Hematopoietic multipotent progenitor cell treated with erythropoietin and hydrocortisone succinate and interleukin-3 and kit ligand, for 6 days (in vitro differentiated cells): ENCODE results near the gene SPATA32.
A peak's percentile ranks its signal among the peaks of the same experiment; 100 is the strongest.
"Not testable (repeated sequence)": the region's sequence is repeated elsewhere in the genome, so short reads cannot be mapped to it uniquely, and the experiment has no call there.

Experiments
- DNase-seq: peaks from one replicate; pipeline ENCODE4 v3.0.0-alpha.2; 2015

Gene SPATA32

GRCh38 chr17:45270828-45271418, 9.0 kb upstream of the SPATA32 start:
- DNase-seq: peak; percentile 62

DNA sequence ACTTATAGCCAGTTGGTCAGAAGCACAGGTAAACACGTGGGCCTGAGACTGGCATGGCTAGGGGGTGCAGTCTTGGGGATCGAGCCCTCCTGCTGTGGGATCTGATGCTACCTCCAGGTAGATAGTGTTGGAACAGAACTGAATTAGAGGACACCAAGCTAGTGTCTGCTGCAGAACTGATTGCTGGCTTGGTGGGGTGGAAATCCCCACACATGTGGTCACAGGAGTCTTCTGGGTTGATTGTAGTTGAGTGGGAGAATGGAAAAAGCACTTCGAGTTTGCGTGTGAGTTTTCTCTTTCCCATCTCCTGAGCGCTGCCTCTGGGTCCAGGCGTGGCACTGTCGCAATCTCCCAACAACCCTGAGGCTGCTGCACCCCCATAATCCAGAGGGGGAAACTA, 8.0 kb upstream of the SPATA32 start:
- DNase-seq: no peak

DNA sequence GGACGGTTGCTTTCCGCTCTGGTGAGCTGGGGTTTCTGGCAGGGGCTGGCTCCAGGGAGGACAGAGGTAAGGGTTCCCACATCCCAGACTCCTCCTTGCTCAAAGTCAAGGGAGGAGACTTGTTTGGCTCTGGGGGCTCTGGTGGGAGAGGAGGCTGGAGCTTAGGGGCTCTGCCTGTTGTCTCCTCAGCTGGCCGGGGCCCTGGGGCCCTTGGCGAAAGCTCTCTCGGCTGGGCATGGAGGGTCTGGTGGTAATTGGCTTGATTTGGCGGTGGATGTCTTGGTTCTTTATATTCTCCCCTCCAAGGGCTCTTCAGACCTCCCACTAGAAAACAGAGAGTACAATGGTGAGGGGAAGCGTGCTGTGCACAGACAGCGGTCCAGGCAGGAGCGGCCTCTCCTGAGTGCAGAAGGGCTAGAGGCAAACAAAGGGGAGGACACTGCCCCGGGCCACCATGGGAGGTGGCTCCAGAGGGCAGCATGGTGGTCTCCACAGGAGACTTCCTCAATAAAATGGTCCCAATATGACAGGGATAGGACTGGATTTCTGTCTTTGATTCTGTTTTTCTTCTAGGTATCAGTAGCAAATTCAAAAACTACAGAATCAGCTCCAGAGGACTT, 5.7 kb upstream of the SPATA32 start:
- no peak for DNase-seq

DNA sequence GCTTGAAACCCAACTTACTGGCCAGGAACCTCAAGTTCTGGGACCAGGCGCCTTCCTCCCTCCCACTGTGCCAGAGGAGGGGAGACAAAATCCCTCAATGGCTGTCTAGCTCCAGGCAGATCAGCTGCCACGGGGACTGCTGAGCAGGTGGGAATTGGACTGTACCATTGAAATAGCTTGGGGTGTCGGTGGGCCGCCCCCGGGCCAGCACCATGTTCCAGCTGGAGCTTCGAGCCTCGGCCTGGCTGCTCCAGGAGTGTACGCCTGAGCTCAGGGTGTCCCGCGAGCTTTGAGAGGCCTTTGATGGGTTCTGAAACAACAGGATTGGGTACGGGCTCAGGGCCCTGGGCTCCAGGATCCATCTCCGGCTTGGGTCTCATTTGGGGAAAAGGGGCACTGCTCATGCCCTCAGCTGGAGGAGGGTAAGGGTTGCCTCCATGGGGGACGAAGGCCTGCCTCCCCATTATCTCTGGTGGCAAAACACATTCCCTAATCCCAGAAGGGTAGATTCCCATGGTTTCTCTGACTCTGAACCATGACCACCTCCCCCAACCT, 4.6 kb upstream of the SPATA32 start:
- DNase-seq: no peak

GRCh38 chr17:45265821-45266220, 3.9 kb upstream of the SPATA32 start:
- DNase-seq: no peak

- no peak for DNase-seq
Measured at GRCh38 chr17:45264988-45265387, 3.1 kb upstream of the SPATA32 start.

GRCh38 chr17:45264430-45264829, 2.5 kb upstream of the SPATA32 start:
- no peak for DNase-seq

DNA sequence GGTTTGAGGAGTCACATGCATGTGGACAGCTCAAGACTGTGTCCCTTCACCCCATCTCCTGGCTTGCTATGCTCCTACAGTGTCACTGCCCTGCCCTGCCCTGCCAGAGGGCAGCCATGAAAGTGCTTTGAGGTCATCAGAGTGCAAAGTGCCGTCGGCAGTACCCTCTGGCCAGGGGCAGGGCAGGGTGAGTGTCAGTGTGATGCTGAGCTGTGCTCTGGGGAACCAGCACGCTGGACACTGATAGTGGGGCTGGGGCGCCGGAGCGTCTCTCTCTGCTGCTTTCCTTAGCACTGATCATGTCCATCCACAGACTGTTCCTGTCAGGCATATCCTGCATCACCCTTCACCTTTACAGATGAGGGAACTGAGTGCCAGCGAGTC, 1.6 kb upstream of the SPATA32 start:
- DNase-seq: no peak

DNA sequence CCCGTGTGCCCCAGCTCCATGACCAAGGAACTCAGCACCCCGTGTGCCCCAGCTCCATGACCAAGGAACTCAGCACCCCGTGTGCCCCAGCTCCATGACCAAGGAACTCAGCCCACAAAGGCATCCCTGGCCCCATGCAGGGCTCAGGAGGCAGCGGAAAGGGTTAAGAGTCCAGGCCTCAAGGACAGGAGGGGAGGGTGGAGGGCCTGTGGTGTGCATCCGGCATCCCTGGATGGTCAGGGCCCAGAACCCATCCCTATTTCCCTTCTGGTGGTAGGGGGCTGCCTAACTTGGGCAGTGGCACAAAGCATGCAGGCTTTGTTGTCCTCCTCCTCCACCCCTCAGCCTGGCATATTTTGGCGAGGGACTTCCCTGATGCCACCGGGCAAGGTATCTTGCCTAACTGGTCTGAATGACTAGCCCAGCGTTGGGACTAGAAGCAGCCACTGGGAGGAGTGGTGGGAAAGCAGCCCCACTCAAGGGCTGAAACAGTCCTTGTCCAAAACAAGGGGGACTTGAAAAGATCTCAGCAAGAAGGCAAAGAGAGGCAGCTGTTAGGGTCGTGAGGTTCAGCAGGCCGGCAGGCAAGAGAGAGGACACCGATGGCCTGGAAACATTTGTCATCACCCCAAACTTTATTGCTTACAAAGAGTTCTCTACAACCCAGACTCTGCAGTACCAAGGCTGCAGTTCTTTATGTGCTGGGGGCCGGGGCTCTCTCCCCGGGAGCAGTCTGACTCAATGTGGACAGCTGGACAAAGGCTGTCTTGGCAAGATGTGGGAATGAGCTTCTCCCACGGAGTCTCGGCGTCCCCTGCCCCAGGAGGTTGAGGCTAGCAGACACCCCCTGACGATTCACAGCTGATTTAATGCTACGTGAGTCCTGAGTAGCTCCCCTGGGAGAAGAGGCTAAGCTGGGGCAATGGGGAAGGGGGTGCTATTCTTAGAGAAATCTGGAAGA, 902 bp upstream of the SPATA32 start:
- no peak for DNase-seq

GRCh38 chr17:45260204-45260783, 1.6 kb downstream of the SPATA32 start:
- DNase-seq: no peak

DNA sequence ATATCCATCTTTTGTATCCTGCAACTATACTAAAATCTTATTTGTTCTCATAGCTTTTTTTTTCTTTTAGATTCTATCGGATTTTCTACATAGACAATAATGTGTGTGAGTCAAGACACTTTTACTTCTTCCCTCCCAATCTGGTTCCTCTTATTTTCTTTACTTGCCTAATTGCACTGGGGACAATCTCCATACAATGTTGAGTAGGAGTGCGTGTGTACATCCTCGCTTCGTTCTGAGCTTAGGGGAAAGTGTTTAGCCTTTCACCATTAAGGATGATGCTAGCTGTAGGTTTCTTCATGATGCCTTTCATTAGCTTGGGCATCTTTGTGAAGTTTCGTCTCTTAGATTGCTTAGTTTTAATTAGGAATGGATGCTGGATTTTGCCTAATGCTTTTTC, 2.9 kb downstream of the SPATA32 start:
- no peak for DNase-seq

DNA sequence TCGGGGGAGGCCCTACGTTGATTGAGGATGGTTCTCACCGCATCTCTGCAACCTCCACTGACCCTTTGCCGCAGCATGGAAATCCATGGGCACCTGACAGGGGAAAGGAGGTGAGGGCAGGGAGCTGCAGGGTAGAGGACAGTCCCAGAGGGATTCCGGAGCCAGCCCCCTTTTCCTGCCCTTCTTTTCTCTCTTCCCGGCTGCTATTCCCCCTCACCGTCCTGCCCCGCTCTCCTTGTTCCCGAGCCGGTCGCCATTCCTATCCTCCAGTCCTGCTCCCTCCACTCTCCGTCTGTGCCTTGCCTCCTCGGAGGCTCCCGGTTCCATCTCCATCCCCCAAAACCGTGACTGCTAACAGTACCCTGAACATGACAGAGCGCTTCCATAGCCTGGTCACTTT, 4.8 kb downstream of the SPATA32 start:
- DNase-seq: no peak

GRCh38 chr17:45256114-45256966, 5.6 kb downstream of the SPATA32 start:
- DNase-seq: peak; percentile 42

- DNase-seq: no peak
Measured at GRCh38 chr17:45255358-45255757, 6.5 kb downstream of the SPATA32 start.

DNA sequence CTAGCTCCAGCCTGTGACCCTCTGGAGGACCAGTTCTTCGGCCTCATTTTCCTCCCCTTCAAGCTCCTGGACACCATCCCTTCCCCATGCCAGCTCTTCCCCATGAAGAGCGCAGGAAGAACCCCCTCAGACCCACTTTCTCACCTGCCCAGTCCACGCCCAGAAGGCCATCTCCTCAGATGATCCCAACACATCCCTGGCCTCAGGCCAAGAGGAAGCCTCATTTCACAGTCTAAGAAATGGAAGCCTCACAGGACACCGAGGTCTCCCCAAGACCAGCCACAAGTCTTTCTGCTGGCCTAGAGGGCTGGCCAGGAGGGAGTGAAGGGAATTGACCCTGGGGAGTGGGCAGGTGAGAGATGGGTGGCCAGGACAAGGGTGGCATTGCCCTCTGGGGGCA, 8.0 kb downstream of the SPATA32 start:
- no peak for DNase-seq

GRCh38 chr17:45253237-45253636, 8.7 kb downstream of the SPATA32 start:
- not testable (repeated sequence) for DNase-seq

- no peak for DNase-seq
Measured at GRCh38 chr17:45251931-45252330, 10.0 kb downstream of the SPATA32 start.

GRCh38 chr17:45248132-45248957, 13.5 kb downstream of the SPATA32 start:
- peak; percentile 74 for DNase-seq

DNA sequence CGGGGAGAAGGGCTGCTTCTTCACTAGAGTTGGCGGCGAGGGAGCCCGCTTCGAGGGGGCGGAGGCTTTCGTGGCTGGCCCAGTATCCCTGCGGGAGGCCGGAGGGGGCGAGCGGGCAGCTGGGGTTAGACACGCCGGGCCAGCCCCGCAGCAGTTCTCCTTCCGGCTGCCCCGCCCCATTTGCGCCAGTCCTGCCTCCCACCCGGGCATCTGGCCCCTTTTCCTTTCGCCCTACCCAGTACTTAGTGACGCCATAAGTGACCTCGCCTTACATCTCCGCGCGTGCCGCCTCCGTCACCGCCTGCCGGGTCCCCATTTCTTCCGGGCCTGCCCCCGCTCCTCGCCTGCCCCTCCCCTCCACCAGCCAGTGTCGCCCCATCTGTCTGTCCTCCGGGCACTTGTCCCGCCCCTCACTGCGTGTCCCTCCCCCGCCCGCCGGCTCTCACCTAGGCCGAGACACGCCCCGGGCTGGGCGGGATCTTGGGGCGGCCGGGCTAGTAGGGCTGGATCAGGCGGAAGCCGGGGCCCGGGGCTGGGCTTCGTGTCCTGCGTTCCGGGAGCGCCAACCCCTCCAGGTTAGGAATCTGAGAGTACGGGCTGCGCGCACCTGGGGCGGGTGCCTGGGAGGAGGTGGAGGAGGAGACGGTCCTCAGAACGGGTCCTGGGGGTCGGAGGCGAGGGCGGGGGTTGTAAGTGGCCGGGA, 14.3 kb downstream of the SPATA32 start:
- DNase-seq: peak; percentile 98

DNA sequence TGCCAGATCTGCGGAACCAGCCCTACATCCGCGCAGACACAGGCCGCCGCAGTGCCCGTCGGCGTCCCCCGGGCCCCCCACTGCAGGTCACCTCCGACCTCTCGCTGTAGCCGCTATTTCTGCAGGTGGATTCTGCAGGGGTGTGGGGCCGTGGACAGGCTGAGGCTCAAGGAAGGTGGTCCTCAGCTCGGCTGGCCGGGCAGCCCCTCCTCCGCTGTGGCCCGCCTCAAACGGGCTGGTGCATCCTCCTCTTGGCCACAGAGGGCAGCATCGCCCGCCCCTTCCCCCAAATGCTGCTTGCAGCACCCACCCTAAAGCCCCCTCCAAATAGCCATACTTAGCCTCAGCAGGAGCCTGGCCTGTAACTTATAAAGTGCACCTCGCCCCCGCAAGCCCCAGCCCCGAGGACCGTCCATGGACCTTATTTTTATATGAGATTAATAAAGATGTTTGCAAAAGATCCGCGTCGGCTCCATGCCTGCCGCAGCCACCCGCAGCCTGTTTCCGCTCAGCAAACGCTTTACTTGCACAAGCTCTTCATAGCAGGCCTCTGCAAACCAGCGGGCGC, 14.9 kb downstream of the SPATA32 start:
- DNase-seq: peak; percentile 37
